ENCODE results near the gene PNLIP.

- TF ChIP-seq CTCF (conservative IDR thresholded peaks at IDR 0.05; ENCODE audit: low read length) (no peak), EZH2phosphoT487 (IDR thresholded peaks at IDR 0.05; ENCODE audit: borderline replicate concordance) (no peak)
Measured at GRCh38 chr10:116555880-116556279, 10.1 kb downstream of the PNLIP start.

Measured in Loucy (cell line).